Middle frontal gyrus (tissue), 1 donor: ENCODE measurements around the gene ZMIZ1.

Experiments
- DNase-seq: peaks from one replicate; pipeline ENCODE4 v3.0.0-alpha.2; 2015; ENCODE audit warnings: low spot score; ENCODE audit errors: extremely low spot score

The ZMIZ1 gene

DNA sequence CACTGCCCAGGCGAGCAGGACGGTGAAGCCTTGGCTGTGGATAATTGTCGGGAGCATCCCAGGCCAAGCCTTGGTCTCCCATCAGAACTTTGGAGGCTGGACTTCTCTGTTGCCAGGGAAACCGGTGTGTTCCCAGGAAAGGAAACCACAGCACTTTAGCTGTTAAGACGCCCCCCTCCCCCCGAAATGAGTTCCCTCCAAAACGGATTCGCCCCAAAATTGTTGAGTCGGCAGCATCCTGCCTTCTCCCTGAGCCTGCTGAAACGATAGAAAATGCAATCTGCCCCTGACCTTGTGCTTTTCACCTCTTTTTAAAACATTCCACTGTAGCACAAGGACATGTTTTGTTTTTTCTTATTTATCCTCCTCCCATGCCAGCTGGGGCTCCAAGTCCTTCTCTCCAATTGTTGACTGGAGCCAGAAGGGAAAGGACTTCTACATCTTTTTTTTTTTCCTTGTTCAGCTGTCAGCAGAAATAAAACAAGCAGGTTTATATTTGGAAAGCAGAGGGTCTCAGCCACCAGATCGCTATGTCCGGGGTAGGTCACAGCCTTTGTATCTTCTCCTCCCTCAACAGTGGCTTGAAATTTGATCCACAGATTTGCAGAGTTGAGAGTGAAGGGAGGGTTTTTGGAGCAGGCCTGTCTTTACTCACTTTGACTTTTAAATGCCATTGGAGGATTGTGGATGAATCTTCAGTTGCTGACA lies 116.5 kb downstream of the ZMIZ1 start:
- no peak for DNase-seq

DNA sequence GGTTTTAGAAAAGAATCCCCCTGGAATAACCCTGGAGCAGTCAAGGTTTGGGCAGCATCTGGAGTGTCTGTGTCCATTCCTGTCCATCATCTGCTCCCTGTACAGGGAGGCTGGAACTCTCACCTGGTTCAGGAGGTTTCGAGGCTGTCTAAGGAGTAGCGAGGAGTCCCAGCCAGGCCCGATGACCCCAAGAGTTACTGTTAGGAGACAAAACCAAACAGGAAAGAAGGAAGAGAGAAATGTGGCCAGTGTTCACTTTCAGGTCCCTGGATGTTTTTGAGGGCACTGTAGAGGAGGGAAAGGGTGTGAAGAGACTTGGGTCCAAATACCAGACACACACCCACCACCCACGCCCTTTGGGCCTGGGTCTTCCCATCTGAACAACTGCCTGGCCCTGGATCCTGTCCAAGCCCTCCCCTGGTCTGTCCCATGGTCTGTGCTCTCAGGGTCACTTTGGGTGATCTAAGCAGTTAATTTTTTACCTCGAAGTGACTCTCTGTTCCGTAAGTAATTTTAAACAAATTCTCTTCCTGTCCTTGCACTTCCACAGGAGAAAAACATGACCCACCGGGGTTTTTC lies 117.1 kb downstream of the ZMIZ1 start:
- no peak for DNase-seq

GRCh38 chr10:79186486-79187120 lies 117.8 kb downstream of the ZMIZ1 start:
- no peak for DNase-seq

DNA sequence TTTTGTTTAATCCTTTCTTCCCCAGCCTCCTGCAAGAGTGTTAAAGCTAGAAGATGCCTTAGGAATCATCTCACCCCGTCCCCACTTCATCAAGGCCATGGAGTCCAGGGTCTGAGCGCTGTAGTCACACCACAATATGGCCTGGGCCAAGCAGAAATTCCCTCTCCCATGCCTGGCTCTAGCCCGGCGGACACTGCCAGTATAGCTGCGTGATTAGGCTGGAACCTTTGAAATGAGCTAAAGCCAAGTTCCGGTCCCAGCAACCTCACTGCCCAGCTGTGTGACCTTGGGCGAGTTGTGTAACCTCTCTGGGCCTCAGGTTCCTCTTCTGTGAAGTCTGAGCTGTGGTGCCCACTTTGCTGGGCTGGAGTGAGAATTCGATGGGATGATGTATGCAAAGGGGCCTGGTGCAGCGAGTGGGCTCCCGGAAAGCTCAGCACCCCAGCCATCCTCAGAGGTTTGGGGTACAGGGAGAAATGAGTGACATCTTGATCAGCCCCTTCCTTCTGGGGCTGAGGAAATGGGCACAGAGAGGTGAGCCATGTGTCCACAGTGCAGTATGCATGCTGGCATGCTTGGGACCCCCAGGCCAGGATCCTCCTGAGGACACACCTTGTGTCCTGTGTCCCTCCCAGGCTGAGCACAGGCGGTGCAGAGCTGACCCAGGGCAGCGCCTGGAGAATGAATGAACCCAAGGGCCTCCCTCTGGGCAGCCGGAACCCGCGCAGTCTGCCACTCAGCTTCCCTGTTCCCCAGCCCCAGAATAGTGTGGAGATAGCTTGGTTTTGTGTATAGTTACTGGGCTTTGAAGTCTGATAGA lies 118.6 kb downstream of the ZMIZ1 start:
- no peak for DNase-seq

- no peak for DNase-seq
Observed at GRCh38 chr10:79188154-79188965, 119.6 kb downstream of the ZMIZ1 start.

DNA sequence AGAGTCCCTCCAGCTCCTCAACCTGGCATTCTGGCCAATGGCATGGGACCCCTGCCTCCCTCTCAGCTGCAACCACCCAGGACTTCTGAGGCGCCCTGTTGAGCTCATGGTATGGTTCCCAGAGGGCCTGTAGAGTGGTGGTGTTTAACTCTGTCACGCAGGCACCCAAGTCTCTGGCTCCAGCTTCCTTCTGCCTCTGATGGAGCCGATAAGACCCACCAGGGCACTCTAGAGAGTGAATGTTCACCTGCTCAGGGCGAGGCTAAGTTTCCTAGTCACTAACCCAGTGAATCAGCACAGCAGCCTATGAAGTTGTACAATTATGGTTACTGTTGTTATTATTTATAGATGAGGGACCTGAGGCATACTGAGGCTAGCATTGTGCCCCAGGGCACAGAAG lies 120.4 kb downstream of the ZMIZ1 start:
- DNase-seq = no peak

- peak; percentile 39 for DNase-seq
Observed at GRCh38 chr10:79189853-79190435, 121.2 kb downstream of the ZMIZ1 start.

DNA sequence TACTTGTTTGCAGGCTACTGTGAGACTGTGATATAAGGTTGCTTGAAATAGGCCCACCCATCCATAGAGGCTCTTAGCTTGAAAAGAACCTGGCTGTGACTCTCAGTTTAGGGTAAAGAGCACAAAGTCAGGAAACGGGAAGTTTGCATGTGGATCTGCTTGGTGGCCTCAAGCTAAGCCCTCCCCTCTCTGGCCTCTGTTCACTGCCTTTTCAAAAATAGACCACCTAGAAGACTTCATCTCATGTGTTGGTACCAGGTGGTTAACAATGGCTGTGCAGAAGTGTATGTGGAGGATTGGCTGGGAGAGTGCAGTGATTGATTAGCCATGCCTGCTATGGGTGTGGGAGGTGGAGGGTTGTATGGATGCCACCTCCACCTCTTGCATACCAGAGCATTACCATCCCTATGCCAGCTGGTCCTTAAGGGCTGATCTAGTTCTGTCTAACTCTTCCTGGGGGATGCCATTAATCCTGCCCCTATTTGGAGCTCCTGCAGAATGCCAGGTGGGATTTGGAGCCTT lies 122.0 kb downstream of the ZMIZ1 start:
- no peak for DNase-seq

DNA sequence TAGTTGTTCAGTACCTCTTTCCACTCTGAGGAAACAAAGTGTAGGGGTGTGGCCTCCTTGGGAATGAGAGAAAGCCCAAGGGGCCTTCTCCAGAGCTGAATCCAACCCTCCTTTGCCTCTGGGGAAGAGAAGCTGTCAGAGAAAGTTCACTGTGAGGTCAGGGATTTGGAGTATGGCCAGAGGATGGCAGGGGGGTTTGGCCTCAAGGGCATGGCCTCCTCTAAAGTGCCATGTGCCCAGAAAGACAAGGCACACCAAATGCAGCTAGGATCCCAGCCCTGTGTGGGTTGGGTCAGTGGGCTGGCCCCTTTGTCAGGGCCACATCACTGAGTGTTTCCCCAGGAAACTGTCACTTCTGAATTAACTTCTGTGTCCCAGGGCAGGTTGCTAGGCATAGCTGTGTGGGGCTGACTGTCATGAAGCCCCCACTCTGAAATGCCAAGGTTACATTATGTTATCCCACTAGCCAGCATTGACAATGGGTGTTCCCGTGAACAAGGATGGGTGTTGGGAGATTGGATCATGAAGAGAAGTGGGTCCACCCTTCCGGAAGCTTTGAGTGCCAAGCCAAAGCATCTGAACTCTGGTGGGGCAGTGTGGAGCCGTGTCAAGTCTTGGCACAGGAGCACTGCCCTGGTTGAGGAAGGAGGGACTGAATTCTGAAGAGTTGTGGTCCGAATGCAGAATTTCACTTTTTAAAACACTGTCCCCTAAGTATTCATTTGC lies 123.3 kb downstream of the ZMIZ1 start:
- DNase-seq = no peak

DNA sequence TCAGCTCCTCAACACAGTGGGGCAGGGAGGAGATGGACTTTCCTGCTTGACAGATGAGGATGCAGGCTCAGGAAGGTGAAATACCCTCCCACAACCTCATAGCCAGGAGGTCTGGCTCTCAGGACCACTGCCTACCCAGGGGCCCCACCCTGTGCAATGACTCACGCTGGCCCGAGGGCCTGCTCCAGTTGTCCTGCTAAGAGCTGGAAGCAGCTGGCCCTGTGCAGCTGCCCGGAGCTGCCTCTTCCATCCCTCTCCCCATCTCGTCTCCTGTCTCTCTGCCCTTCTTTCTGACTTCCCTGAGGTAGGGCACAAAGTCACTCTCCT lies 123.9 kb downstream of the ZMIZ1 start:
- no peak for DNase-seq

GRCh38 chr10:79193694-79194382 lies 125.1 kb downstream of the ZMIZ1 start:
- no peak for DNase-seq

DNA sequence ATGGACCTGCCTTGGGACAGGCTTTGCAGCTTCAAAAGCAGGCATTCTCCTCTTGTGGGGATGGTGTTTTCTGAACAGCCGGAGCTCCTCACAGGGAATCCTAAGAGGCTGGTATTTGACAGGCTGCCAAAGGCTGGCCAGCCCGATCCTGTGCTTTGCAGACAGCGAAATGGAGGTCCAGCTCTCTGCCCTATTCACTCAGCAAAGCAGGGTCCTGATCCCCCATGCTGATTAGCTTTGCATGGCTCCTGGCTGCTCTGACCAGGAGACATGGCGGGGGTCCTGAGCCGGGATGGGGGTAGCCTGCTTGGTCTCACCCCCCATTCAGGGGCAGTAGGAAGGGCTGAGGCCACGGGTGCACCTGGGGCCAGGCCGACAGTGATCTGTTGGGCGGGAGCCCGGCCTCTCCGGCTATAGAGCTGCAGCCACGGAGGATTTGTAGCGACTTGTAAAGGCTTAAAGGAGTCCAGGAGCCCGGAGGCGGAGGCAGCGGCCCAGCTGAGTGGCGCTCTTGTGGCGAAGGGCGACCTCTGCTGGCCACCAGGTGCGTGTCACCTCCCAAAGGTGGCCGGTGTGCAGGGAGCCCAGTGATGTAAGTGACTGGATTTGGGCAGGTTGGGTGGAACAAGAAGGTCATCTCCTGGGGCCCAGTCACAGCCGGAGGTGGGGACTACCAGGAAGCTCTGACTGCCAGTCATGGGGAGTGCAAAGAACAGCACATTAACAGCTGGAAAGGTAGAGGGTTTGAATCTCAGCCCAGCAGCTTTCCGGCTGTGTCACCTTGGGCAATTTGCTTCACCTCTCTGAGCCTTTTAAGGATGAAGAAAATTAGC lies 126.5 kb downstream of the ZMIZ1 start:
- peak; percentile 64 for DNase-seq

DNA sequence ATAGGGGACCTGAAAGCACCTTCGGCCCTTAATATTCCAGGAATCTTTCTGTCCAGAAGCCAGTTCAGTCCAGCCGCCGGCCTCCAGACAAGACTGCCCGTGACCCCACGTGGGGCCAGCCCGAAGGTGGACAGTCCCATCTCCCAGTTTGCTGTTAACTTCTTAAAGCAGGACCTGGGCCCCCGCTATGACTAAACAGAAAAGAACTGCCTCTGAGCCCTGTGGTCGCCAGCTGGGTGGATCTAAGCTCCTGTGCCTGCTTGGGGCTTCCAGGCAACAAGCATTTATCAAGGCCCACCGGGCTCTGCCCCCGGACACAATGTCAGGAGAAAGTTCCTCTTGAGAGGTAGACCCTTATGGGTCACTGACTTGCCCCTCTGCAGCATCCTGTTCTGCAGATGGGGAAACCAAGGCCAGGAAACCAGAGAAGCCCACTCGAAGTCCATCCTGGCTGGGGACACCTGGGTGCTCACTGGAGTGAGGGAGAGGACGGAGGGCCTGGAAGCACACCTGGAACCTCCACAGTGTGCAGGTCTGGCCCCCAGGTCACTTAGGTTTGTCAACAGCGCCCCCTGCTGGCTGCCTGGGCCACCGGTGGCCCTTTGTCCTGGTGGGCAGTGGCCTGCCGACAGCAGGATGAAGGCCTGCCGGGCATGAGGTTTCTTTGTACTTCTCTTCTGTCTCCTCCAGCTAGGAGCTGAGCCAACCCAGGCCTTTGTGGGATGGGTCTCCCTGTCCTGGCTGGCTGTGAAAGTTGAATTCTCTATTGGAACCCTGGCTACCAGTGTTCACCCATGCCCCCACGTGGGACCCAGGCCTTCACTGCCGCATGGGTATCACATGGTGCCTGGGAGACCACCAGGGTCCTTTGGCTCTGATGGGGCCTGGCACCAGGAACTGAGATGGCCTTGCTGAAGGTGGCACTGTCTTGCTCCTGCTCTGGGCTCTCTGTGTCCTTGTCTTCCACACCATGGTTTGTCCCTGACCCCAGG lies 128.0 kb downstream of the ZMIZ1 start:
- DNase-seq = no peak

DNA sequence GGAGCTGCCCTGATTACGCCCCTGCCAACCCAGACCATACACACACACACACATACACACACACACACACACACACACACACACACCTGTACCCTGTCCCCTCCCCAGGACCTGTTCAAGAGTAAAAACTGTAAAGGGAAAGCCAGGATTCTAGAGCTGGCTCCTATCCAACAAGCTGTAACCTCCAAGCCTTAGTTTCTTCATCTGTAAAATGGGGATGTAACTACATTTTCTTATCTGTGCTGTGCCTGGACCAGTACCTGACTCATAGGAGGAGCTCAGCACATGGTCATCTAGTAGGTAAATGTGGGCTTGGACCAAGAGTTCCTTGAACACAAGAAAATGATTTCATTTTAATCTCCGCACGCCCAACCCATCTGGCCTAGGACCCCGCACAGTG lies 128.8 kb downstream of the ZMIZ1 start:
- DNase-seq = no peak

DNA sequence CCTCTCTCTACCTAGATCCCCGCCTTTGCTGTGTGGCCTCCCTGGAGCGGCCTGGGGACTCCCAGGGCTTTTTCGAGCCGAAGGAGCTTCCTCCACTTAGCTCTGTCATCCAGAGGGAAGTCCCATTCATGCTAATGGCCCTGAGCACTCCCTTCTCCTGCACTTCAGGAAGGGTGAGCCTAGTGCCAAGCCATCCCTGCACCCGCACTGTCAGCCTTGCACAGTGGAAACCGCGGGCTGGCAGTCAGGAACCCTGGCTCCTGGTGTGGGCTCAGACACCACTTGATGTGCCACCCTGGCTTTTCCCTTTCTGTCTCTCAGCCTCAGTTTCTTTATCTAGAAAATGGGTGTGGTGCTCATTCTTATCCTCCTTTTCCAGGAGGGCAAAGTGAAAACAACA lies 131.6 kb downstream of the ZMIZ1 start:
- DNase-seq = no peak

DNA sequence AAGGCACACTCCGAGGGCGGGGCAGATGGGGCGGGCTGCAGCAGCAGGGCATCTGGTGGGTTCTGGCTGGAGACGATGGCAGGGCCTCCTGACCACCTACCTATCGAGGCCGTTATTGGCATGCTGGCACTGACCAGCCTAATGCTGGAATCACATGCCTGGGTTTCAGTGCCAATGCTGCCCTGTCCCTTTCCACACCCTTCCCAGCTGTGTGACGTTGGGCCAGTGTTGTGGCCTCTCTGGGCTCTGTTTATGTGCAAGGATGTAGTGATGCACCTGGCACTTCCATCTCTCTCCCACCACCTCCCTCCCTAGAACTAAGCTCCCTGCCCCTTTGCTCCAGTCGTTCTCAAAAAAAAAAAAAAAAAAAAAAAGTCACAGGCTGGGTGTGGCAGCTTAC lies 132.9 kb downstream of the ZMIZ1 start:
- DNase-seq = no peak
